H54 (cell line): ENCODE results near the gene HDC.

Experiments
- DNase-seq: peaks from one replicate; pipeline ENCODE4 v3.0.0; 2011; ENCODE audit warnings: low spot score, mixed read lengths; ENCODE audit not compliant: insufficient read length
- FAIRE-seq: peaks from 3 replicates; lab custom pipeline; 2011; peaks lifted over from hg19 to GRCh38; lab: Jason Lieb, UNC
- POLR2A ChIP-seq: IDR thresholded peaks from 2 replicates; pipeline ENCODE4 v1.6.1; 2011; ENCODE audit warnings: low read depth, mild to moderate bottlenecking, low read length

HDC gene

GRCh38 chr15:50247819-50248655, 17.5 kb downstream of the HDC start:
- FAIRE-seq = no peak
- DNase-seq = no peak
- TF ChIP-seq POLR2A = no peak

GRCh38 chr15:50246631-50247030, 18.9 kb downstream of the HDC start:
- TF ChIP-seq POLR2A = no peak
- DNase-seq (no peak), FAIRE-seq (no peak)

GRCh38 chr15:50244959-50245624, 20.4 kb downstream of the HDC start:
- no peak for TF ChIP-seq POLR2A
- DNase-seq (no peak), FAIRE-seq (no peak)

- no peak for DNase-seq
- no peak for FAIRE-seq
- no peak for TF ChIP-seq POLR2A
Measured at GRCh38 chr15:50244153-50244552, 21.4 kb downstream of the HDC start.

- FAIRE-seq = no peak
- no peak for DNase-seq
- TF ChIP-seq POLR2A = no peak
Measured at GRCh38 chr15:50241684-50242450, 23.7 kb downstream of the HDC start.

GRCh38 chr15:50238255-50238654, 27.3 kb downstream of the HDC start:
- no peak for TF ChIP-seq POLR2A
- no peak for FAIRE-seq
- no peak for DNase-seq

- TF ChIP-seq POLR2A = no peak
- DNase-seq = no peak
- FAIRE-seq = no peak
Measured at GRCh38 chr15:50236433-50236832, 29.1 kb downstream of the HDC start.

- DNase-seq (no peak), FAIRE-seq (no peak)
- no peak for TF ChIP-seq POLR2A
Measured at GRCh38 chr15:50235794-50236193, 29.7 kb downstream of the HDC start.

- no peak for TF ChIP-seq POLR2A
- DNase-seq (no peak), FAIRE-seq (no peak)
Measured at GRCh38 chr15:50234764-50235163, 30.8 kb downstream of the HDC start.

- TF ChIP-seq POLR2A = no peak
- DNase-seq (no peak), FAIRE-seq (no peak)
Measured at GRCh38 chr15:50233192-50233736, 32.3 kb downstream of the HDC start.

- DNase-seq (no peak), FAIRE-seq (no peak)
- TF ChIP-seq POLR2A = no peak
Measured at GRCh38 chr15:50232791-50233190, 32.7 kb downstream of the HDC start.

- no peak for FAIRE-seq
- TF ChIP-seq POLR2A = no peak
- DNase-seq = no peak
Measured at GRCh38 chr15:50231761-50232160, 33.8 kb downstream of the HDC start.

- no peak for TF ChIP-seq POLR2A
- FAIRE-seq (no peak), DNase-seq (no peak)
Measured at GRCh38 chr15:50229336-50229735, 36.2 kb downstream of the HDC start.

GRCh38 chr15:50228866-50229265, 36.7 kb downstream of the HDC start:
- FAIRE-seq = no peak
- TF ChIP-seq POLR2A = no peak
- DNase-seq = no peak
